HG02943 (cell line): ENCODE results near the gene UBTD1.
"Not testable (repeated sequence)": the region's sequence is repeated elsewhere in the genome, so short reads cannot be mapped to it uniquely, and the experiment has no call there.

Source experiments
- ATAC-seq: cut with Tn5 transposase; IDR thresholded peaks from one replicate; pipeline ENCODE4 v1.9.1; 2021; ENCODE audit warnings: mild to moderate bottlenecking, low read depth, moderate library complexity; ENCODE audit not compliant: unreplicated experiment

The UBTD1 gene

GRCh38 chr10:97511711-97512440 lies 13.2 kb downstream of the UBTD1 start:
- no peak for ATAC-seq

- no peak for ATAC-seq
These were observed 14.3 kb downstream of the UBTD1 start for GRCh38 chr10:97512993-97513392.

GRCh38 chr10:97514344-97514743 lies 15.6 kb downstream of the UBTD1 start:
- no peak for ATAC-seq

GRCh38 chr10:97515271-97515978 lies 16.7 kb downstream of the UBTD1 start:
- ATAC-seq = no peak

GRCh38 chr10:97517096-97517750 lies 18.5 kb downstream of the UBTD1 start:
- ATAC-seq = no peak

GRCh38 chr10:97517778-97518300 lies 19.1 kb downstream of the UBTD1 start:
- ATAC-seq = no peak

- no peak for ATAC-seq
These were observed 19.7 kb downstream of the UBTD1 start for GRCh38 chr10:97518301-97519043.

GRCh38 chr10:97519342-97519741 lies 20.6 kb downstream of the UBTD1 start:
- no peak for ATAC-seq

GRCh38 chr10:97520520-97520919 lies 21.8 kb downstream of the UBTD1 start:
- no peak for ATAC-seq

GRCh38 chr10:97520978-97521761 lies 22.4 kb downstream of the UBTD1 start:
- ATAC-seq = no peak

- no peak for ATAC-seq
These were observed 23.3 kb downstream of the UBTD1 start for GRCh38 chr10:97522071-97522470.

GRCh38 chr10:97522937-97523336 lies 24.2 kb downstream of the UBTD1 start:
- no peak for ATAC-seq

GRCh38 chr10:97525086-97525485 lies 26.4 kb downstream of the UBTD1 start:
- no peak for ATAC-seq

GRCh38 chr10:97525683-97526110 lies 27.0 kb downstream of the UBTD1 start:
- ATAC-seq = no peak

GRCh38 chr10:97528876-97529275 lies 30.2 kb downstream of the UBTD1 start:
- not testable (repeated sequence) for ATAC-seq

- ATAC-seq = no peak
These were observed 31.2 kb downstream of the UBTD1 start for GRCh38 chr10:97529685-97530465.

GRCh38 chr10:97531401-97531986 lies 32.8 kb downstream of the UBTD1 start:
- no peak for ATAC-seq

- no peak for ATAC-seq
These were observed 34.4 kb downstream of the UBTD1 start for GRCh38 chr10:97532935-97533671.
